ENCODE data around the gene ZNF304. TPM values are rescaled to one million over a fixed set of nuclear protein-coding genes. Genes with fewer than 3 reads are reported as not detected.

ZNF304 gene
- total and polyA plus RNA-seq, 9 of the 15 experiments (the other 6 are each of a cell fraction or from before 2014, with no cell fraction given): 0.82 to 5.5 (median 3.6) TPM

DNA sequence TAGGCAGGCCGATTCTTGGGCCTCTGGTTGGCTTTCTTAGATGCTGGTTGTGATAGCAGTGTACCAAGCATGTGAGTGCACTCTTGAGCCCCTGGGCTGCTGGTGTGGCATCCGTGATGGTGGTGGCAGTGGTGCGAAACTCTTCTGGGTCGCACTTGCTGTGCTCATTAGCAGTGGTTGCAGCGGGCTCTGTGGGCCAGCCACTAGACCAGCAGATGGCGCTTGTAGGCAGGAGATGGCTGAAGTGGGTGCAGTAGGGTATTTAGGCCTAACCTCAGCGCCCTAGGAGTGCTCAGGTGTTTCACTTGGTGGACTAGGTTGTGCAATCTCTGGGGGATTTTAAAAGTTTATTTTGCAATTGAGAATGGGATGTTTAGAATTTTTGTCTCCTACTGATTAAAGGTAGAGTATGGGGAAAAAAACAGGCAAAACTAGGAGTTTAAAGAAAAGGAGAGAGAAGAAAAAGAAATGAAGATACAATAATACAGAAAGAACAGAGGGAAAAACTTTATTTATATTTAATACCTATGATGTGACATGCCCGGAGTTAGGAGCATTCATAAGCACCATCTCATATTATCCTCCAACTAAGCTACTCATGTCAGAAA, 55.5 kb downstream of the ZNF304 start (continued):
- TF ChIP-seq, protein P1, sequence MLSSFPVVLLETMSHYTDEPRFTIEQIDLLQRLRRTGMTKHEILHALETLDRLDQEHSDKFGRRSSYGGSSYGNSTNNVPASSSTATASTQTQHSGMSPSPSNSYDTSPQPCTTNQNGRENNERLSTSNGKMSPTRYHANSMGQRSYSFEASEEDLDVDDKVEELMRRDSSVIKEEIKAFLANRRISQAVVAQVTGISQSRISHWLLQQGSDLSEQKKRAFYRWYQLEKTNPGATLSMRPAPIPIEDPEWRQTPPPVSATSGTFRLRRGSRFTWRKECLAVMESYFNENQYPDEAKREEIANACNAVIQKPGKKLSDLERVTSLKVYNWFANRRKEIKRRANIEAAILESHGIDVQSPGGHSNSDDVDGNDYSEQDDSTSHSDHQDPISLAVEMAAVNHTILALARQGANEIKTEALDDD (IDR thresholded peaks at IDR 0.05): no peak
- TF ChIP-seq CHD1 (IDR thresholded peaks at IDR 0.05; ENCODE audit: low read length) (no peak), ZNF696 (CRISPR knock-in tag; conservative IDR thresholded peaks at IDR 0.05) (no peak), CBX5 (IDR thresholded peaks at IDR 0.05; ENCODE audit: borderline replicate concordance, low read depth) (no peak), C11orf30 (IDR thresholded peaks at IDR 0.05; ENCODE audit: low read depth) (no peak), E2F5 (CRISPR knock-in tag; IDR thresholded peaks at IDR 0.05) (no peak), RFX7 (CRISPR knock-in tag; IDR thresholded peaks at IDR 0.05) (no peak), HNRNPK (IDR thresholded peaks at IDR 0.05; ENCODE audit: low read depth, low read length, poor library complexity, severe bottlenecking) (no peak), ZNF76 (CRISPR knock-in tag; IDR thresholded peaks at IDR 0.05; ENCODE audit: borderline replicate concordance) (no peak), BHLHE40 (IDR thresholded peaks at IDR 0.05; ENCODE audit: low read length) (no peak), KLF16 (IDR thresholded peaks at IDR 0.05) (no peak), ELF2 (CRISPR knock-in tag; IDR thresholded peaks at IDR 0.05) (no peak), SETDB1 (IDR thresholded peaks at IDR 0.05; ENCODE audit: low read length) (no peak), SRSF1 (IDR thresholded peaks at IDR 0.05; ENCODE audit: low read depth, low read length) (no peak), THRAP3 (IDR thresholded peaks at IDR 0.05; ENCODE audit: borderline replicate concordance) (no peak), TRIM24 (IDR thresholded peaks at IDR 0.05) (no peak), BRF2 (IDR thresholded peaks at IDR 0.05; ENCODE audit: borderline replicate concordance, insufficient read depth, insufficient read length) (no peak), CTBP1 (IDR thresholded peaks at IDR 0.05; ENCODE audit: borderline replicate concordance) (no peak), ZNF561 (CRISPR knock-in tag; conservative IDR thresholded peaks at IDR 0.05) (no peak), ZNF445 (CRISPR knock-in tag; IDR thresholded peaks at IDR 0.05; ENCODE audit: low read depth) (no peak), NRF1 (conservative IDR thresholded peaks at IDR 0.05 in 1 of 2, IDR thresholded peaks at IDR 0.05 in 1 of 2) (no peak), NR2F6 (CRISPR knock-in tag; IDR thresholded peaks at IDR 0.05) (no peak), CEBPB (tag; IDR thresholded peaks at IDR 0.05) (peak; percentile 67), KDM5B (IDR thresholded peaks at IDR 0.05; ENCODE audit: insufficient replicate concordance, low read depth, low read length) (no peak), BCOR (IDR thresholded peaks at IDR 0.05) (no peak)
- TF ChIP-seq, protein P2, sequence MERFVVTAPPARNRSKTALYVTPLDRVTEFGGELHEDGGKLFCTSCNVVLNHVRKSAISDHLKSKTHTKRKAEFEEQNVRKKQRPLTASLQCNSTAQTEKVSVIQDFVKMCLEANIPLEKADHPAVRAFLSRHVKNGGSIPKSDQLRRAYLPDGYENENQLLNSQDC (CRISPR knock-in tag; IDR thresholded peaks at IDR 0.05): no peak
